Osteocyte (in vitro differentiated cells): ENCODE data around the gene PAOX. TPM values are rescaled to one million over a fixed set of nuclear protein-coding genes. Genes with fewer than 3 reads are reported as not detected.

ENCODE experiments used
- DNase-seq: peaks from one replicate; pipeline ENCODE4 v3.0.0; 2021; ENCODE audit warnings: mixed read lengths; ENCODE audit not compliant: unreplicated experiment; ENCODE audit errors: extremely low spot score
- H3K27ac Mint-ChIP-seq: one replicate; pipeline ENCODE4 v1.8.0; 2021; ENCODE audit warnings: mild to moderate bottlenecking, mixed read lengths; ENCODE audit not compliant: unreplicated experiment
- H3K27me3 Mint-ChIP-seq: one replicate; pipeline ENCODE4 v1.8.0; 2021; ENCODE audit warnings: mixed read lengths; ENCODE audit not compliant: unreplicated experiment
- H3K36me3 Mint-ChIP-seq: one replicate; pipeline ENCODE4 v1.8.0; 2021; ENCODE audit warnings: mixed read lengths; ENCODE audit not compliant: unreplicated experiment
- H3K4me1 Mint-ChIP-seq: one replicate; pipeline ENCODE4 v1.8.0; 2021; ENCODE audit warnings: mixed read lengths; ENCODE audit not compliant: unreplicated experiment
- H3K4me3 Mint-ChIP-seq: one replicate; pipeline ENCODE4 v1.8.0; 2021; ENCODE audit warnings: mild to moderate bottlenecking, moderate library complexity, mixed read lengths; ENCODE audit not compliant: unreplicated experiment
- H3K9me3 Mint-ChIP-seq: one replicate; pipeline ENCODE4 v1.8.0; 2021; ENCODE audit warnings: mixed read lengths; ENCODE audit not compliant: unreplicated experiment
- total RNA-seq: library from RNA; stranded (reverse); gene quantifications from 2 replicates; pipeline ENCODE4 v1.2.1, GENCODE V29; 2021
- TF ChIP-seq, protein P1 (sequence below): fragments of 200-600 bp; sonication (generic); IDR thresholded peaks from 2 replicates; pipeline ENCODE4 v1.5.0; 2021; ENCODE audit warnings: antibody characterized with exemption, mild to moderate bottlenecking, moderate library complexity

The PAOX gene
- total RNA-seq, 1 donor from 2014 or later, result 8.7 TPM

GRCh38 chr10:133344236-133344635 lies 34.8 kb upstream of the PAOX start:
- no peak for DNase-seq
- Mint-ChIP-seq H3K36me3 (no peaks in the 10 kb centered on the region), H3K27me3 (peaks cover 24% of the 10 kb centered on the region), H3K4me3 (no peak overlapping the region), H3K27ac (no peak overlapping the region), H3K9me3 (no peaks in the 10 kb centered on the region), H3K4me1 (no peaks in the 10 kb centered on the region)
- TF ChIP-seq, protein P1, sequence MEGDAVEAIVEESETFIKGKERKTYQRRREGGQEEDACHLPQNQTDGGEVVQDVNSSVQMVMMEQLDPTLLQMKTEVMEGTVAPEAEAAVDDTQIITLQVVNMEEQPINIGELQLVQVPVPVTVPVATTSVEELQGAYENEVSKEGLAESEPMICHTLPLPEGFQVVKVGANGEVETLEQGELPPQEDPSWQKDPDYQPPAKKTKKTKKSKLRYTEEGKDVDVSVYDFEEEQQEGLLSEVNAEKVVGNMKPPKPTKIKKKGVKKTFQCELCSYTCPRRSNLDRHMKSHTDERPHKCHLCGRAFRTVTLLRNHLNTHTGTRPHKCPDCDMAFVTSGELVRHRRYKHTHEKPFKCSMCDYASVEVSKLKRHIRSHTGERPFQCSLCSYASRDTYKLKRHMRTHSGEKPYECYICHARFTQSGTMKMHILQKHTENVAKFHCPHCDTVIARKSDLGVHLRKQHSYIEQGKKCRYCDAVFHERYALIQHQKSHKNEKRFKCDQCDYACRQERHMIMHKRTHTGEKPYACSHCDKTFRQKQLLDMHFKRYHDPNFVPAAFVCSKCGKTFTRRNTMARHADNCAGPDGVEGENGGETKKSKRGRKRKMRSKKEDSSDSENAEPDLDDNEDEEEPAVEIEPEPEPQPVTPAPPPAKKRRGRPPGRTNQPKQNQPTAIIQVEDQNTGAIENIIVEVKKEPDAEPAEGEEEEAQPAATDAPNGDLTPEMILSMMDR, result no peak

DNA sequence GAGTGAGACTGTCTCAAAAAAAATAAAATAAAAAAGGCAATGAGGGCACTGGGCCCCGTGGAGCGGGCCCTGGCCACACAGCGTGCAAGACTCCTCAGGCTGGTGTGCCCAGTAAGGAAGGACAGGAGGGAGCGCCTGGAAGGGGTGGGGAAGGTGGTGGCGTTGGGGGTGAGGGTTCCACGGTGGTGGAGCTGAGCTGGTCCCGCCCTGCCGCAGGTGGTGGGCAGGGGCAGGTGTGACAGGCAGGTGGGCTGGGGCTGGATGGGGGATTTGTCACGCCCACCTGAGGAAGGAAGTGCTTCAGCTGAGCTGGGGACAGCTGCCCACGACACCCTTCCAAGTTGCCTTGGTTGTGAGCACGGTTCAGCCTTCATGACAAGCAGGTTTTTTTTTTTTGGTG lies 32.6 kb upstream of the PAOX start:
- Mint-ChIP-seq H3K27me3 (peaks cover 23% of the 10 kb centered on the region), H3K9me3 (no peaks in the 10 kb centered on the region), H3K36me3 (no peaks in the 10 kb centered on the region), H3K4me3 (no peak overlapping the region), H3K27ac (no peak overlapping the region), H3K4me1 (no peaks in the 10 kb centered on the region)
- DNase-seq, result no peak
- TF ChIP-seq, protein P1, result no peak

DNA sequence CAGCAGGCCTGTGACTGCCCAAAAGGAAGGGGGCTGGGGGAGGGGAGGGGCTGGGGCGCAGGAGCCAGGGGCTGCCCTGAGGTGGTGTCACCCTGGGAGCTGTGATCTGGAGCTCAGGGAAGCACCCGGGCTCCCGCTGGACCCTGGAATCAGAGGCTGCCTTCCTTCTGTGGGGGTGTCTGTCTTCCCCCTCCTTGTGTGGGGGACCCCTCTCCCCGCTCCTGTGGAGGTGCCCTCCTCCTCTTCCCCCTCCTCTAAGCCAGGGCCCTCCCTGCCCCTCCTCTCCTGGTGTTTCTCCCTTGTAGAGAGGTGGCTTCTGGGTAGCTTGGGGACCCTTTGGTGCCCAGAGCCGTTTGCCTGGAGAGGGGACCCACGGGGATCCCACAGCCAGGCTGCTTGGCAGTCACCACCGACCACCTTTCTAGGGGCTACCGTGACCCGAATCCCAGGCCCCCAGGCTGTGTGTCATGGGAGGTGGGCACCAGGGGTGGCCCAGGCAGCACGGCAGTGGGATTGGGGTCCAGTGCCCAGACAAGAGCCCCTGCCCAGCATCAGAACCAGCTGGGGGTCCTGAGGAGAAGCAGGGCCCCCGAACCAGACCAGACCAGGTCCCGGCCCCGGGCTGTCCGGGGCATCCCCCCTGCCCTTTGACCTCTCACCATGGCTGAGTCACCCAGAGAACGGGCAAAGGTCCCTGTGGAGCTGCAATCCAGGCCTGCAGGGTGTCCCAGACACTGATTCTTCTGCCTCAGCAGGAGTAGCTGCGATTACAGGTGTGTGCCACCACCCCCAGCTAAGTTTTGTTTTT lies 31.1 kb upstream of the PAOX start:
- H3K4me3 Mint-ChIP-seq, result no peak overlapping the region
- no peaks in the 10 kb centered on the region for H3K9me3 Mint-ChIP-seq
- H3K36me3 Mint-ChIP-seq, result no peaks in the 10 kb centered on the region
- no peak overlapping the region for H3K27ac Mint-ChIP-seq
- TF ChIP-seq, protein P1, result no peak
- no peaks in the 10 kb centered on the region for H3K4me1 Mint-ChIP-seq
- H3K27me3 Mint-ChIP-seq, result peaks cover 15% of the 10 kb centered on the region
- DNase-seq, result no peak

DNA sequence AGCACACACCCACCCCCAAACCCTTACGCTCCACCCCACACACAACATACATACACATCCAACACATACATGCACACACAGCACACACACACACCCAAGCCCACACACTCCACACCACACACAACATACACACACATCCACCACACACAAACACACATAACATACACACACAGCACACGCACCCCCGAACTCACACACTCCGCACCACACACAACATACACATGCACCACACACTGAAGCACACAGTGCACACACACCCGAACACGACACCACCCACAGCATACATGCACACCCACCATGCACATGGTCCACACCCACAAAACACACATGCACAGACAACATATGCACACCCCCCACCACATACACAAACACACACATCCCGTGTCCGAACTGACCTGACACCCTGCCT lies 29.9 kb upstream of the PAOX start:
- Mint-ChIP-seq H3K27ac (no peak overlapping the region), H3K27me3 (peaks cover 9% of the 10 kb centered on the region), H3K4me1 (no peaks in the 10 kb centered on the region), H3K4me3 (no peak overlapping the region), H3K36me3 (no peaks in the 10 kb centered on the region), H3K9me3 (no peaks in the 10 kb centered on the region)
- TF ChIP-seq, protein P1, result no peak
- no peak for DNase-seq

GRCh38 chr10:133349577-133350011 lies 29.5 kb upstream of the PAOX start:
- no peaks in the 10 kb centered on the region for H3K9me3 Mint-ChIP-seq
- TF ChIP-seq, protein P1, result no peak
- no peaks in the 10 kb centered on the region for H3K4me1 Mint-ChIP-seq
- no peaks in the 10 kb centered on the region for H3K36me3 Mint-ChIP-seq
- no peak for DNase-seq
- peaks cover 9% of the 10 kb centered on the region for H3K27me3 Mint-ChIP-seq
- no peak overlapping the region for H3K27ac Mint-ChIP-seq
- no peak overlapping the region for H3K4me3 Mint-ChIP-seq
